ENCODE data around the gene CTDP1.

DNA sequence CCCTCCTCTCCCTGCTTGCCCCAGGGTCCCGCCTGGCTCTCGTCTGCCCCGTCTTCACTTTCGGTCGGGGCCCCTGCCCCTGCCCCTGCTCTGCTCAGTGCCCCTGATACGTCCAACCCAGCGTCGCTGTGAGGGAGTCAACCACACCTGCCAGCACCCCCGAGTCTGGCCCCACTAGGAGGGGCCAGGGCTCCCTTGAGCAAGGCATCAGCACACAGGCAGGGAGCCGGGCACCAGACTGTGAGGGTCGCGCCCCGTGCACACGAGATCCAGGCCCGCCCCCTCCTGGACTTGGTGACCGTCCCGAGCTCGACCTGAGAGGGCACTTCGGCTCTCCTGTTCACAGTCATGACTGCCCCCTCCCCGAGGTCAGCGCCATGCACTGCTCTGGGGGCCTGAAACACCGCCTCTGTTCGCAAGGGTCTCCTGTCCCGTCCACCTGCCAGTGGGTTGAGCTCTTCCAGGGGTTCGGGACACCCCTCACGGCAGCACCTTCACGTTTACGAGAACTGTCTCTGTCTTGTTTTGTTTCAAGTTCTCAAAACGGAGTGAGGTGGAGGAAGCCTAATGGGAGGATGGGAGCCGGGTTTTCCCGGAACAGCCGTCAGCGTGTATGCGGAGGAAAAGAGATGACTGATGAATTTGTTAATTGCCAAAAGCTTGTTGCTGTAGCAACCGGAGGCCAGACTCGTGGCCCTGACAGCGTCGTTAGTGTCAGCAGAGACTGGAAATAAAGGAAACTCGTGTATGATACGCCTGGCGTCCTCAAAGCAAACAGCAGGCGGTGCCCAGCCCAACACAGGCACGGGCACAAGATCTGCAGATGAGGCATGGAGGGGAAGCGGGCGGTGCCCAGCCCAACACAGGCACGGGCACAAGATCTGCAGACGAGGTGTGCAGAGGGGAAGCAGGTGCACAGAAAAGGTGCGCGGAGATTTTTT is 69.9 kb downstream of the CTDP1 start:
- TF ChIP-seq, protein P1, sequence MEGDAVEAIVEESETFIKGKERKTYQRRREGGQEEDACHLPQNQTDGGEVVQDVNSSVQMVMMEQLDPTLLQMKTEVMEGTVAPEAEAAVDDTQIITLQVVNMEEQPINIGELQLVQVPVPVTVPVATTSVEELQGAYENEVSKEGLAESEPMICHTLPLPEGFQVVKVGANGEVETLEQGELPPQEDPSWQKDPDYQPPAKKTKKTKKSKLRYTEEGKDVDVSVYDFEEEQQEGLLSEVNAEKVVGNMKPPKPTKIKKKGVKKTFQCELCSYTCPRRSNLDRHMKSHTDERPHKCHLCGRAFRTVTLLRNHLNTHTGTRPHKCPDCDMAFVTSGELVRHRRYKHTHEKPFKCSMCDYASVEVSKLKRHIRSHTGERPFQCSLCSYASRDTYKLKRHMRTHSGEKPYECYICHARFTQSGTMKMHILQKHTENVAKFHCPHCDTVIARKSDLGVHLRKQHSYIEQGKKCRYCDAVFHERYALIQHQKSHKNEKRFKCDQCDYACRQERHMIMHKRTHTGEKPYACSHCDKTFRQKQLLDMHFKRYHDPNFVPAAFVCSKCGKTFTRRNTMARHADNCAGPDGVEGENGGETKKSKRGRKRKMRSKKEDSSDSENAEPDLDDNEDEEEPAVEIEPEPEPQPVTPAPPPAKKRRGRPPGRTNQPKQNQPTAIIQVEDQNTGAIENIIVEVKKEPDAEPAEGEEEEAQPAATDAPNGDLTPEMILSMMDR (IDR thresholded peaks at IDR 0.05) = no peak
- TF ChIP-seq POLR2A (IDR thresholded peaks at IDR 0.05) = no peak

Measured in body of pancreas (tissue), 4 donors.